ENCODE measurements around the gene LAGE3. TPM values are rescaled to one million over a fixed set of nuclear protein-coding genes. Genes with fewer than 3 reads are reported as not detected.
"Not testable (repeated sequence)": the region's sequence is repeated elsewhere in the genome, so short reads cannot be mapped to it uniquely, and the experiment has no call there.

LAGE3 gene
- total RNA-seq, 4 donors from 2014 or later: 16.3 to 21.3 (median 17.2) TPM

DNA sequence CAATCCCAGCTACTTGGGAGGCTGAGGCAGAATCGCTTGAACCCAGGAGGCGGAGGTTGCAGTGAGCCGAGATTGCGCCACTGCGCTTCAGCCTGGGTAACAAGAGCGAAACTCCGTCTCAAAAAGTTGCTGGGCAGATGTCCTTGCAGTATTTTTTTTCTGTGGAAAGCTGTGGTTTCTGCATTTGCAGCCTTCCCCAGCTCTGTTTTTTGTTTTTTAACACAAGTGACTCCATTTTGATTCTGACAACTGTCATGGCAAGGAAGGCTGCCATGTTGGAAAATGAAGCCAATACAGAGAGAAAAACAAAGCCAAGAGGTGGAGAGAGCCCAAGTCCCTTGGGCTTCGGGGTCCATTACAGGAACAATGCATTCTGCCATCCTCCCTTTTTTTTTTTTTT, 23.0 kb upstream of the LAGE3 start:
- no peak overlapping the region for H3K4me3 ChIP-seq
- H3K9me3 ChIP-seq: no peaks in the 10 kb centered on the region
- H3K4me1 ChIP-seq: no peaks in the 10 kb centered on the region
- no peaks in the 10 kb centered on the region for H3K27me3 ChIP-seq
- ATAC-seq: no peak
- H3K36me3 ChIP-seq: peaks cover 0 to 24% of the 10 kb centered on the region in 2 donors
- TF ChIP-seq EP300 (IDR thresholded peaks at IDR 0.05): no peak
- TF ChIP-seq, protein P1, sequence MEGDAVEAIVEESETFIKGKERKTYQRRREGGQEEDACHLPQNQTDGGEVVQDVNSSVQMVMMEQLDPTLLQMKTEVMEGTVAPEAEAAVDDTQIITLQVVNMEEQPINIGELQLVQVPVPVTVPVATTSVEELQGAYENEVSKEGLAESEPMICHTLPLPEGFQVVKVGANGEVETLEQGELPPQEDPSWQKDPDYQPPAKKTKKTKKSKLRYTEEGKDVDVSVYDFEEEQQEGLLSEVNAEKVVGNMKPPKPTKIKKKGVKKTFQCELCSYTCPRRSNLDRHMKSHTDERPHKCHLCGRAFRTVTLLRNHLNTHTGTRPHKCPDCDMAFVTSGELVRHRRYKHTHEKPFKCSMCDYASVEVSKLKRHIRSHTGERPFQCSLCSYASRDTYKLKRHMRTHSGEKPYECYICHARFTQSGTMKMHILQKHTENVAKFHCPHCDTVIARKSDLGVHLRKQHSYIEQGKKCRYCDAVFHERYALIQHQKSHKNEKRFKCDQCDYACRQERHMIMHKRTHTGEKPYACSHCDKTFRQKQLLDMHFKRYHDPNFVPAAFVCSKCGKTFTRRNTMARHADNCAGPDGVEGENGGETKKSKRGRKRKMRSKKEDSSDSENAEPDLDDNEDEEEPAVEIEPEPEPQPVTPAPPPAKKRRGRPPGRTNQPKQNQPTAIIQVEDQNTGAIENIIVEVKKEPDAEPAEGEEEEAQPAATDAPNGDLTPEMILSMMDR (IDR thresholded peaks at IDR 0.05): no peak
- no peak for TF ChIP-seq POLR2A (IDR thresholded peaks at IDR 0.05)
- no peak for TF ChIP-seq POLR2AphosphoS5 (IDR thresholded peaks at IDR 0.05)
- 67 to 95% methylated on average over 1 to 3 of the region's 8 CpGs for WGBS, 2 donors (ENCODE audit: low coverage in 1 of 2)
- no peak overlapping the region for H3K27ac ChIP-seq

DNA sequence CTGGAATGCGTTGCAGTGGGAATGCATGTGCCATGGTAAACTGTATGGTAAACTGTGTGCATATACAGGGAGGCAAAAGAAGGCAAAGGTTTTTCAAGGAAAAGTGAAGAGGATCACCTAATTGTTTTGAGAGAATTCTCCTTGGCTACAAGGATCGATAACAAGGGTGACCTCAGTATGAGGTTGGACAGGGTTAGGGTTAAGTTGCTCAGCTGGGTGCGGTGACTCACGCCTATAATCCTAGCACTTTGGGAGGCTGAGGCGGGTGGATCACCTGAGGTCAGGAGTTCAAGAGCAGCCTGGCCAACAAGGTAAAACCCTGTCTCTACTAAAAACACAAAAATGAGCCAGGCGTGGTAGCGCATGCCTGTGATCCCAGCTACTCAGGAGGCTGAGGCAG, 22.3 kb upstream of the LAGE3 start:
- not testable (repeated sequence) for ATAC-seq, H3K9me3 ChIP-seq, H3K4me1 ChIP-seq, H3K27me3 ChIP-seq, H3K4me3 ChIP-seq, H3K27ac ChIP-seq
- H3K36me3 ChIP-seq: peaks cover 0 to 17% of the 10 kb centered on the region in 2 donors
- 84 to 91% methylated on average over 2 to 5 of the region's 7 CpGs for WGBS, 2 donors (ENCODE audit: low coverage in 1 of 2)

DNA sequence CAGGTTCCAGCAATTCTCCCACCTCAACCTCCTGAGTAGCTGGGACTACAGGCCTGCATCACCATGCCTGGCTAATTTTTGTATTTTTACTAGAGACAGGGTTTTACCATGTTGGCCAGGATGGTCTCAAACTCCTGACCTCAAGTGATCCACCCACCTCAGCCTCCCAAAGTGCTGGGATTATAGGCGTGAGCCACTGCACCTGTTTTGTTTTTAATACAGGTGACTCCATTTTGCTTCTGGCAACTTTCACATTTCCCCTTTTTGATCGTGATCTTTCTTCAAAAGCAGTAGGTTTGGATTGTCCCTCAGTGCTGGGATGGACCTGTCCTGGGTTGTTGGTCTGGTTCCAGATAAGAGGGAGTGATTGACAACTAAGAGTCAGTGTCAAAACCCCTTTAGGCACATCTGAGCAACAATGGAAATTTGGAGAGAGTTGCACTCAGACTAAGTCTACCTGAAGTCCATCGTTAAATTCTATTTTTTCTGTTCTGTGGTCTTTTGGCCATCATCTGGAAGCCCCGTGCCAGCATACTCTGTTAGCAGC, 17.6 kb upstream of the LAGE3 start:
- H3K27me3 ChIP-seq, H3K36me3 ChIP-seq, ATAC-seq, H3K4me3 ChIP-seq, H3K9me3 ChIP-seq, H3K4me1 ChIP-seq, H3K27ac ChIP-seq: not testable (repeated sequence)
- WGBS, 2 donors (ENCODE audit: low coverage in 1 of 2): 74 to 83% methylated on average over 3 to 4 of the region's 4 CpGs

DNA sequence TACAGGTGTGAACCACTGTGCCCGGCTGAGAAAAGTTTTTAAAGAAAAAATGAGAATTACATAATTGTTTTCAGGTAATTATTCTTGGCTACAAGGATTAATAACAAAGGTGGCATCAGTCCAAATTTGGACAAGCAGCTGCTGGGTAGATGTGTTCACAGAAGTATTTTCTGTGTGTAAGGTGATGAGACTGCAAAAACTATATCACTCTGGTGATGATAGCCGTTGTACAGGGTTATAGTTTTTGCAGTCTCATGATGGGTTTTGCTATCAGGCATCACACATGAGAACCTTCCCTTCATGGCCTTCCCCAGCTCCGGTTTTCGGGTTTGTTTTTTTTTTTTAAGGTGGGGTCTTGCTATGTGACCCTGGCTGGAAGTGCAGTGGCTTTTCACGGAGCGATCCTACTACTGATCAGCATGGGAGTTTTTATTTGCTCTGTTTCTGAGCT, 16.4 kb upstream of the LAGE3 start:
- Histone ChIP-seq H3K27ac (no peak overlapping the region), H3K9me3 (no peaks in the 10 kb centered on the region), H3K4me1 (peaks cover 0 to 4% (median 0%) of the 10 kb centered on the region in 3 donors), H3K4me3 (no peak overlapping the region), H3K36me3 (no peaks in the 10 kb centered on the region), H3K27me3 (no peaks in the 10 kb centered on the region)
- 58 to 65% methylated on average over 4 to 5 of the region's 6 CpGs for WGBS, 2 donors (ENCODE audit: low coverage in 1 of 2)
- no peak for TF ChIP-seq POLR2AphosphoS5 (IDR thresholded peaks at IDR 0.05)
- TF ChIP-seq POLR2A (IDR thresholded peaks at IDR 0.05): no peak
- TF ChIP-seq, protein P1 (IDR thresholded peaks at IDR 0.05): no peak
- no peak for TF ChIP-seq EP300 (IDR thresholded peaks at IDR 0.05)
- no peak for ATAC-seq

DNA sequence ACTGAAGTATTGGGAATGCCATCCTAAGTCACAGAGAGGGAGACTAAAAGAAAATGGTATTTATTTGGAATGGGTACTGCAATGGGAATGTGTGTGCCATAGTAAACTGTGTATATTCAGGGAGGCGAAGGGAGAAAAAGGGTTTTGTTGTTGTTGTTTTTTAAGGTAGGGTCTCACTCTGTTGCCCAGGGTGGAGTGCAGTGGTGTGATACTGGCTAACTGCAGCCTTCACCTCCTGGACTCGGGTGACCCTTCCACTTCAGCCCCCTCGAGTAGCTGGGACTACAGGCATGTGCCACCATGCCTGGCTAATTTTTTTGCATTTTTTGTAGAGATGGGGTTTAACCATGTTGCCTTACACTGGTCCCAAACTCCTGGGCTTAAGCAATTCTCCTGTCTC, 15.6 kb upstream of the LAGE3 start:
- ATAC-seq: no peak
- no peak overlapping the region for H3K4me3 ChIP-seq
- no peaks in the 10 kb centered on the region for H3K27me3 ChIP-seq
- no peaks in the 10 kb centered on the region for H3K9me3 ChIP-seq
- 55 to 83% methylated on average over 2 to 3 of the region's 3 CpGs for WGBS, 2 donors (ENCODE audit: low coverage in 1 of 2)
- H3K4me1 ChIP-seq: peaks cover 0 to 5% (median 0%) of the 10 kb centered on the region in 3 donors
- H3K36me3 ChIP-seq: no peaks in the 10 kb centered on the region
- TF ChIP-seq, protein P1 (IDR thresholded peaks at IDR 0.05): no peak
- TF ChIP-seq POLR2A (IDR thresholded peaks at IDR 0.05) (no peak), EP300 (IDR thresholded peaks at IDR 0.05) (no peak), POLR2AphosphoS5 (IDR thresholded peaks at IDR 0.05) (no peak)
- no peak overlapping the region for H3K27ac ChIP-seq

DNA sequence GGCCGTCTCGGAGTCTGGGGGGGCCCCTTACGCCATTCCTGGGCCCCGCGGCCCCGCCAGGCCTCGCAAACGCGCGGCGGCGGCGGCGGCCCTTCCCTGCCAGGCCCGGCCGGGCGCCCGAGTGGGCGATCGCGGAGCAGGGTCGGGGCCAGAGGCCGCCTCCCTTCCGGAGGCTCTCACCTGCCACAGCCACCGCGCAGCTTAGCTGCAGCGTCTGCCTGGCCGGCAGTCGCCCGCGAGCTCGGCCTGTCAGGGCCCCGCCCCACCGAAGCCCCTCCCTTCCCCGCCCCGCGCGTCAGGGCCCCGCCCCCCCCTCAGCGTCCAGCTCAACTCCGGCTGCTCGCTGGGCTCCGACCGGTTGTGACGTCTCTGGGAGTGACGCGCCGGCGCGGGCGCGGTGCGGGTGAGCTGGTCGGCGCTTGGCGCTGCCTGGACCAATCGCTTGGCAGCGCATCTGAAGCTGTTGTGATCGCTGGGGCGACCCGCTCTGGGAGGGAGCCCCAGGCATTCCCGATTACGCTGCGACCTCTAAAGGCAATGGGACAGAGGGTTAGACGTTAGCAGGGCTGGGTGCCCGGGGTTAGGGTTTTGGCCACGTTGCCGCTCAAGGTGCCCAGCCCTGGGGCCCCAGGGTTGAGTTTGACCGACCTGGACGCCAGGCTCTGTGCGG, 11.5 kb upstream of the LAGE3 start, which contains the start of gene SLC10A3:
SLC10A3 (minus strand) TSS at position 216 of the 670 bp plus-strand sequence. CDS start 1,689 bp downstream, outside the sequence.
- Histone ChIP-seq H3K27ac (peak within 1 kb of the TSS; percentile 90 to 97 (median 96)), H3K27me3 (no peaks in the 10 kb centered on the region), H3K4me3 (peak within 1 kb of the TSS; percentile 64 to 74), H3K36me3 (peaks cover 0 to 17% of the 10 kb centered on the region in 2 donors), H3K4me1 (peaks cover 0 to 39% (median under 1%) of the 10 kb centered on the region in 3 donors), H3K9me3 (no peaks in the 10 kb centered on the region)
- TF ChIP-seq POLR2AphosphoS5 (IDR thresholded peaks at IDR 0.05): peak; percentile 75
- TF ChIP-seq, protein P1 (IDR thresholded peaks at IDR 0.05): peak in 2 of 4 experiments; percentile 8 to 23
- peak; percentile 91 to 92 for TF ChIP-seq POLR2A (IDR thresholded peaks at IDR 0.05)
- TF ChIP-seq EP300 (IDR thresholded peaks at IDR 0.05): no peak
- WGBS, 2 donors (ENCODE audit: low coverage in 1 of 2): 0 to 58% methylated on average over 3 to 8 of the region's 71 CpGs
- peak; percentile 93 for ATAC-seq

Data from gastroesophageal sphincter (tissue), 4 donors.